HG02588 (cell line): ENCODE results near the gene PRH2.

Source experiments
- ATAC-seq: cut with Tn5 transposase; IDR thresholded peaks from one replicate; pipeline ENCODE4 v1.9.1; 2021; ENCODE audit warnings: mild to moderate bottlenecking, moderate library complexity; ENCODE audit not compliant: unreplicated experiment

The PRH2 gene

GRCh38 chr12:10928746-10929286 lies at the start of gene PRH2:
PRH2 (plus strand) TSS chr12:10929236; CDS start chr12:10929274, 38 bp downstream.
- ATAC-seq = no peak

- ATAC-seq = no peak
Measured at GRCh38 chr12:10884086-10884725, 44.8 kb upstream of the PRH2 start, which contains the start of gene PRH1. PRH1 (minus strand) TSS chr12:10884255; CDS start chr12:10884217, 38 bp downstream.

GRCh38 chr12:10889226-10889625 lies 39.8 kb upstream of the PRH2 start:
- ATAC-seq = no peak

- no peak for ATAC-seq
Measured at GRCh38 chr12:10891937-10892336, 37.1 kb upstream of the PRH2 start.

- ATAC-seq = no peak
Measured at GRCh38 chr12:10896854-10897253, 32.2 kb upstream of the PRH2 start.

GRCh38 chr12:10900530-10900929 lies 28.5 kb upstream of the PRH2 start:
- no peak for ATAC-seq

GRCh38 chr12:10900972-10901371 lies 28.1 kb upstream of the PRH2 start:
- ATAC-seq = no peak

- ATAC-seq = no peak
Measured at GRCh38 chr12:10901427-10901826, 27.6 kb upstream of the PRH2 start.

GRCh38 chr12:10904686-10905085 lies 24.4 kb upstream of the PRH2 start:
- no peak for ATAC-seq

- no peak for ATAC-seq
Measured at GRCh38 chr12:10909462-10909861, 19.6 kb upstream of the PRH2 start, which contains the start of gene TAS2R13. TAS2R13 (minus strand) TSS chr12:10909562; CDS start chr12:10909298, 264 bp downstream.

- ATAC-seq = no peak
Measured at GRCh38 chr12:10910380-10910779, 18.7 kb upstream of the PRH2 start.

- no peak for ATAC-seq
Measured at GRCh38 chr12:10919809-10920208, 9.2 kb upstream of the PRH2 start.

GRCh38 chr12:10926269-10926668 lies 2.8 kb upstream of the PRH2 start:
- no peak for ATAC-seq

- no peak for ATAC-seq
Measured at GRCh38 chr12:10936506-10936905, 7.5 kb downstream of the PRH2 start.

GRCh38 chr12:10939163-10939562 lies 10.1 kb downstream of the PRH2 start, which contains the start of gene TAS2R14:
TAS2R14 (minus strand) TSS chr12:10939263; CDS start chr12:10939207, 56 bp downstream.
- no peak for ATAC-seq

GRCh38 chr12:10940389-10940788 lies 11.4 kb downstream of the PRH2 start:
- ATAC-seq = no peak

GRCh38 chr12:10941369-10941768 lies 12.3 kb downstream of the PRH2 start:
- ATAC-seq = no peak

- no peak for ATAC-seq
Measured at GRCh38 chr12:10941916-10942607, 13.0 kb downstream of the PRH2 start.

- ATAC-seq = no peak
Measured at GRCh38 chr12:10943167-10943566, 14.1 kb downstream of the PRH2 start.

GRCh38 chr12:10952645-10953044 lies 23.6 kb downstream of the PRH2 start:
- ATAC-seq = no peak

- ATAC-seq = no peak
Measured at GRCh38 chr12:10956085-10956484, 27.0 kb downstream of the PRH2 start.

GRCh38 chr12:10957741-10958140 lies 28.7 kb downstream of the PRH2 start:
- no peak for ATAC-seq
